MCF 10A (cell line): Measurements from ENCODE around the gene SRSF4. TPM values are rescaled to one million over a fixed set of nuclear protein-coding genes. Genes with fewer than 3 reads are reported as not detected.

Source experiments
- BruUV-seq: library from RNA; stranded (reverse); fragments of 400-500 nt; replicated peaks from 2 replicates; lab custom pipeline; 2021; lab: Mats Ljungman, UMichigan
- CTCF ChIA-PET: fragments of 300-600 bp; sonication (Branson Sonifier 250); formaldehyde crosslinking; extraction: SDS; loops from one replicate; lab custom pipeline; 2021; ENCODE audit warnings: antibody characterized with exemption, inconsistent platforms; lab: Yijun Ruan, JAX
- POLR2A ChIA-PET: fragments of 300-600, 350-650 bp; sonication (Branson Sonifier 250); formaldehyde crosslinking; extraction: SDS; loops from one replicate; lab custom pipeline; 2020; ENCODE audit warnings: antibody characterized with exemption, inconsistent platforms; lab: Yijun Ruan, JAX
- DNase-seq: peaks from one replicate; pipeline ENCODE4 v3.0.0-alpha.2; 2018; ENCODE audit not compliant: unreplicated experiment
- H3K27ac Mint-ChIP-seq: one replicate; pipeline ENCODE4 v1.8.0; 2022; ENCODE audit warnings: mild to moderate bottlenecking, low read depth, mixed read lengths; ENCODE audit not compliant: unreplicated experiment
- H3K27me3 Mint-ChIP-seq: one replicate; pipeline ENCODE4 v1.8.0; 2022; ENCODE audit warnings: mixed read lengths; ENCODE audit not compliant: insufficient read depth, unreplicated experiment
- H3K36me3 Mint-ChIP-seq: one replicate; pipeline ENCODE4 v1.8.0; 2022; ENCODE audit warnings: mild to moderate bottlenecking, moderate library complexity, mixed read lengths; ENCODE audit not compliant: insufficient read depth, unreplicated experiment
- H3K4me1 Mint-ChIP-seq: one replicate; pipeline ENCODE4 v1.8.0; 2022; ENCODE audit warnings: mixed read lengths; ENCODE audit not compliant: insufficient read depth, unreplicated experiment
- H3K4me3 Mint-ChIP-seq: one replicate; pipeline ENCODE4 v1.8.0; 2022; ENCODE audit warnings: mild to moderate bottlenecking, moderate library complexity, mixed read lengths; ENCODE audit not compliant: unreplicated experiment
- H3K9me3 Mint-ChIP-seq: one replicate; pipeline ENCODE4 v1.8.0; 2022; ENCODE audit warnings: mixed read lengths; ENCODE audit not compliant: unreplicated experiment
- intact Hi-C: fragments of 100-400 bp; cut with micrococcal nuclease; formaldehyde crosslinking; loops from 2 replicates; pipeline ENCODE4 v1.14.1; 2022
- total RNA-seq: library from RNA; stranded (reverse); gene quantifications from 2 replicates; pipeline ENCODE4 v1.2.3, GENCODE V29; 2022
- TF ChIP-seq, protein P1 (sequence below): fragments of 200-600 bp; IDR thresholded peaks from one replicate; pipeline ENCODE4 v1.8.0; 2022; ENCODE audit warnings: antibody characterized with exemption, mild to moderate bottlenecking; ENCODE audit not compliant: unreplicated experiment

The SRSF4 gene
- total RNA-seq, 1 experiment from 2014 or later = 95.8 TPM

DNA sequence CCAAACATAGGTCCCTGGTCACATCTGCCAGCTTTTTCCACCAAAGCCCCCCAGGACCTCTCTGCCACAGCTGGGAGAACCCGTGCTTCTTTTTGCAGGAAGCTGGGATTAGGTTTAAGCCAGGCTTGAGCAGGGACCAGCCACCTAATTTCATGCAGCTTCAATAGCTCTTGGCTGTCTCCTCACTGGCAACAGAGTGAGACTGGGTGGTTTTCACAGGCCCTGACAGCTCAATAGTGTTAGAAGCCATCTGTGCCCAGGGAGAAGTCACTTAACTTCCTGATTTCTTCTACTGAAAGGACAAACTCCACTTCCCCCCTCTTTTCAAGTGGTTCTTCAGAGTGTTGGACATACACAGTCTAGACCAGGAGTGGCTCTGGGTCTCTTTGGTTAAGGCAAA, 20.4 kb upstream of the SRSF4 start:
- H3K27me3 Mint-ChIP-seq = no peaks in the 10 kb centered on the region
- H3K4me3 Mint-ChIP-seq = no peak overlapping the region
- no TSS peak for BruUV-seq
- TF ChIP-seq, protein P1, sequence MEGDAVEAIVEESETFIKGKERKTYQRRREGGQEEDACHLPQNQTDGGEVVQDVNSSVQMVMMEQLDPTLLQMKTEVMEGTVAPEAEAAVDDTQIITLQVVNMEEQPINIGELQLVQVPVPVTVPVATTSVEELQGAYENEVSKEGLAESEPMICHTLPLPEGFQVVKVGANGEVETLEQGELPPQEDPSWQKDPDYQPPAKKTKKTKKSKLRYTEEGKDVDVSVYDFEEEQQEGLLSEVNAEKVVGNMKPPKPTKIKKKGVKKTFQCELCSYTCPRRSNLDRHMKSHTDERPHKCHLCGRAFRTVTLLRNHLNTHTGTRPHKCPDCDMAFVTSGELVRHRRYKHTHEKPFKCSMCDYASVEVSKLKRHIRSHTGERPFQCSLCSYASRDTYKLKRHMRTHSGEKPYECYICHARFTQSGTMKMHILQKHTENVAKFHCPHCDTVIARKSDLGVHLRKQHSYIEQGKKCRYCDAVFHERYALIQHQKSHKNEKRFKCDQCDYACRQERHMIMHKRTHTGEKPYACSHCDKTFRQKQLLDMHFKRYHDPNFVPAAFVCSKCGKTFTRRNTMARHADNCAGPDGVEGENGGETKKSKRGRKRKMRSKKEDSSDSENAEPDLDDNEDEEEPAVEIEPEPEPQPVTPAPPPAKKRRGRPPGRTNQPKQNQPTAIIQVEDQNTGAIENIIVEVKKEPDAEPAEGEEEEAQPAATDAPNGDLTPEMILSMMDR = no peak
- no peaks in the 10 kb centered on the region for H3K9me3 Mint-ChIP-seq
- H3K27ac Mint-ChIP-seq = peak overlapping the region; percentile 46
- DNase-seq = no peak
- ChIA-PET POLR2A (interaction anchor here (0.6 to 3.4 kb wide), 6 partner anchors 17 to 601 kb away, joined by 3 to 60 read pairs (median 6); partner anchors contain the start of genes EPB41, MECR and SRSF4), CTCF (interaction anchor here (0.6 to 3.9 kb wide), 31 partner anchors 9 to 1983 kb away, joined by 3 to 32 read pairs (median 5); partner anchors contain the start of genes MECR and SRSF4)
- H3K36me3 Mint-ChIP-seq = peaks cover 41% of the 10 kb centered on the region
- H3K4me1 Mint-ChIP-seq = peaks cover 7% of the 10 kb centered on the region
- intact Hi-C loops = loop anchor here (2.0 kb wide), 1 partner anchor 417 kb away; no protein-coding TSS in a partner anchor

DNA sequence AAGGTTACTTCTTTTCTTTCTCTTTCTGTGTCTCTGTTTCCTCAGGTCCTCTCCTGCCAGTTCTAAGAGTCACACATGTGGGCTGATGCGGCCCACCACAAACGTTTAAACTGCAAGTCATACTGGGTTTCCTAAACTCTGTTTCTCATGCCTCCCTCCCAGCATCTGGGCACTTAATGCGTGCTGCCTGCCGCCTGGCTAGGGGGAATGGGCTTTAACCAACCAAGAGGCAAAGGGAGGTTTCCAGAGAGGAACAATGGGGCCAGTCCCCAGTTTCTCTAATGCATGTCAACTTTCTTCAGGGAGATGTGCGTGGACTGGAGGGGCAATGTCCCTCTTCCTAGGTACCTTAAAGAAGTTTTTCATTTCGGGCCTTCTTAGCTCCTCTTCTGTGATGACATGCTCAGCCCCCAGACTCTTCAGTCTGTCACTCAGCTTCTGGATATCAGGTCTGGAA, 19.9 kb upstream of the SRSF4 start:
- TF ChIP-seq, protein P1 = no peak
- Mint-ChIP-seq H3K36me3 (peaks cover 41% of the 10 kb centered on the region), H3K4me1 (peaks cover 7% of the 10 kb centered on the region), H3K27ac (no peak overlapping the region), H3K9me3 (no peaks in the 10 kb centered on the region), H3K27me3 (no peaks in the 10 kb centered on the region), H3K4me3 (no peak overlapping the region)
- no TSS peak for BruUV-seq
- no peak for DNase-seq
- ChIA-PET CTCF (interaction anchor here (0.6 to 3.9 kb wide), 15 partner anchors 9 to 1506 kb away, joined by 3 to 32 read pairs (median 8); partner anchors contain the start of genes MECR and SRSF4), POLR2A (interaction anchor here (1.5 to 3.4 kb wide), 2 partner anchors 17 to 21 kb away, joined by 7 to 60 read pairs; partner anchors contain the start of gene SRSF4)
- intact Hi-C loops = loop anchor here (2.0 kb wide), 1 partner anchor 417 kb away; no protein-coding TSS in a partner anchor

DNA sequence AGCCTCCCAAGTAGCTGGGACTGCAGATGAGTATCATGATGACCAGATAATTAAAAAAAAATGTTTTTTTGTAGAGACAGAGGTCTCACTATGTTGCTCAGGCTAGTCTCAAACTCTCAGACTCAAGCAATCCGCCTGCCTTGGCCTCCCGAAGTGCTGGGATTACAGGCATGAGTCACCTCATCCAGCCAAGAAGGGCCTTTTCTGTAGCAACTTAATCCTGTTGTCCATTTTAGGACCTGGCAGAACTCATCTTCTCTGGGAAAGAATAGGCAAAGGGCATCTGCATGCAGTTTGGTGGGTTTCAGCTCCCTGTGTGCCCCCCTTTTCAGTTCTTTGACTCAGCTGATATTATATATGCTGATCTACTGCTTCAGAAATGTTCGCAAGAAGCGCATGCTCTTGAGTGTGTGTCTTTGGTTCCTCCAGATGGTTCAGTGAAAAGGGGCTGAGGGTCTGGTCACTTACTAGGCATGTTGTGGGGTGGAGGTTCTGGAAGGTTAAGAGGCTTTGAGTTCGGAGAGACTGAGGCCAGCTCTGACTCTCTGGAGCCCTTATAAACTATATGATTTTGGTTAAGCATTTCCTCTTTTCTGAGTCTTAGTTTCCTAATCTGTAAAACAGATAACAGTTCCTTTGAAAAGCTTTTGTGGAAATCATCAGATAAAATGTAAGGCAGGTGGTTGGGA, 19.4 kb upstream of the SRSF4 start:
- TF ChIP-seq, protein P1 = no peak
- no peak overlapping the region for H3K4me3 Mint-ChIP-seq
- BruUV-seq = no TSS peak
- no peaks in the 10 kb centered on the region for H3K27me3 Mint-ChIP-seq
- DNase-seq = no peak
- intact Hi-C loops = no loop called here
- peaks cover 7% of the 10 kb centered on the region for H3K4me1 Mint-ChIP-seq
- H3K27ac Mint-ChIP-seq = no peak overlapping the region
- H3K36me3 Mint-ChIP-seq = peaks cover 41% of the 10 kb centered on the region
- POLR2A ChIA-PET = interaction anchor here (3.4 kb wide), 1 partner anchor 20 kb away, joined by 60 read pairs; the partner anchor contains the start of gene SRSF4
- no peaks in the 10 kb centered on the region for H3K9me3 Mint-ChIP-seq
- CTCF ChIA-PET = interaction anchor here (0.6 to 3.9 kb wide), 9 partner anchors 14 to 362 kb away, joined by 3 to 32 read pairs (median 13); partner anchors contain the start of gene SRSF4

DNA sequence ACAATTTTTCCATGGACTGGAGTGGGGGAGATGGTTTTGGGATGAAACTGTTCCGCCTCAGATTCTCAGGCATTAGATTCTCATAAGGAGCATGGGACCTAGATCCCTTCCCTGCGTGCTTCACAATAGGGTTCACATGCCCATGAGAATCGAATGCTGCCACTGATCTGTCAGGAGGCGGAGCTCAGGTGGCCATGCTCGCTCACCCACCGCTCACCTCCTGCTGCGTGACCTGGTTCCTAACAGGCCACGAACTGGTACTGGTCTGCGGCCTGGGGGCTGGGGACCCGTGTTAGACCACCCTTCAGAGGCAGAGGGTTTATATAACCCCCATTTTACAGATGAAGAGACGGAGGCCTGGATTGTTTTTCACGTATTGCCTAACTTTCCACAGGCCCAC, 16.3 kb upstream of the SRSF4 start:
- no peaks in the 10 kb centered on the region for H3K9me3 Mint-ChIP-seq
- peaks cover 7% of the 10 kb centered on the region for H3K4me1 Mint-ChIP-seq
- H3K27ac Mint-ChIP-seq = no peak overlapping the region
- TF ChIP-seq, protein P1 = no peak
- peaks cover 37% of the 10 kb centered on the region for H3K36me3 Mint-ChIP-seq
- no peaks in the 10 kb centered on the region for H3K27me3 Mint-ChIP-seq
- POLR2A ChIA-PET = interaction anchor here (0.6 to 4.0 kb wide), 4 partner anchors 16 to 462 kb away, joined by 3 to 29 read pairs (median 4); partner anchors contain the start of genes PTPRU, SRSF4 and YTHDF2
- intact Hi-C loops = no loop called here
- no peak overlapping the region for H3K4me3 Mint-ChIP-seq
- CTCF ChIA-PET = interaction anchor here (0.6 to 8.1 kb wide), 9 partner anchors 11 to 1522 kb away, joined by 3 to 71 read pairs (median 4); partner anchors contain the start of gene SRSF4
- DNase-seq = no peak
- BruUV-seq = no TSS peak
